HG03066 (cell line): ENCODE data around the gene TFEB.

ENCODE experiments used
- ATAC-seq: cut with Tn5 transposase; IDR thresholded peaks from one replicate; pipeline ENCODE4 v1.9.1; 2021; ENCODE audit warnings: low read depth; ENCODE audit not compliant: unreplicated experiment

The TFEB gene

GRCh38 chr6:41677124-41677921 is 58.1 kb downstream of the TFEB start:
- ATAC-seq: no peak

GRCh38 chr6:41676431-41676830 is 59.0 kb downstream of the TFEB start:
- no peak for ATAC-seq

DNA sequence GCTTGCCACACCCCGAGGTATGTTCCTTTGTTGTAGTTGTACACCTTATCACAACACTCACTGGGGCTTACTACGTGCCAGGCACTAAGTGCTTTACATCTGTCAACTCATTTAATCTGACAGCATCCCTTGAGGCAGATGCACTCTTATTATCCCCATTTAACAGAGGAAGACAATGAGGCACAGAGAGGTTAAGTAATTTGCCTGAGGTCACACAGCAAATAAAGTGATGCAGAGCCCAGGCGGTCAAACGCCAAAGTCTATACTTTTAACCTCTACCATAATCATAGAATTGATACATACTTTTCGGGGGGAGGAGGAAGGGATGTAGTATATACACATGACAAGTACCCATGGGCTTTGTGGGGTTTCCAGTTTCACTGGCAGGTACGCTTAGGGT is 59.4 kb downstream of the TFEB start:
- no peak for ATAC-seq

DNA sequence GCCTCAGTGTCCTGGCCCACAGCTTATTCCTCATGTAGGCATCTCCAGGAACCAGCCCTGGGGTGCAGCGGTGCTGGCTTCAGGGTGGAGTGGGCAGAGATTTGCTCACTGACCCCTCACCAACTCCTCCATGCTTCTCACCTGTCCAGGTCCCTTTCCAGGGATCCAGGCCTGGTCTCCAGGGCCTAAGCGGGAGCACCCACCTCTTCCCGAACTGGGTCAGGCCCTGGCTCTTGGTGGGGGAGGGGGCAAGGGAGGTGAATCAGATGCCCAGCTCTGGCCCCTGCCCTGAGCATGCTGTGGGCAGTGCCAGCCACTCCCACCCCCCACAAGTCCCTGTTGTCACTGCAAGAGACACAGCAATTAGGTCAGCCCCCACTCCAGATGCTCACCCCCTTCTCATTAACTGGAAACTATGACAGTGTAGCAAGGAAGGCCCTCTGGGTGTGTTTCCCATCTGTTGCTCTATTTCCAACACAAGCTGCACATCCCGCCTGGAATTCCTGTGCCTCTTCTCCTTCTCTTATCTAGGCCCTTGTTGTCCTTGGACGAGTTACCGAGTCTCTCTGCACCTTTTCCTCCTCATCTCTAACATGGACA is 60.1 kb downstream of the TFEB start:
- no peak for ATAC-seq

- ATAC-seq: no peak
Observed at GRCh38 chr6:41674231-41675000, 61.0 kb downstream of the TFEB start.

DNA sequence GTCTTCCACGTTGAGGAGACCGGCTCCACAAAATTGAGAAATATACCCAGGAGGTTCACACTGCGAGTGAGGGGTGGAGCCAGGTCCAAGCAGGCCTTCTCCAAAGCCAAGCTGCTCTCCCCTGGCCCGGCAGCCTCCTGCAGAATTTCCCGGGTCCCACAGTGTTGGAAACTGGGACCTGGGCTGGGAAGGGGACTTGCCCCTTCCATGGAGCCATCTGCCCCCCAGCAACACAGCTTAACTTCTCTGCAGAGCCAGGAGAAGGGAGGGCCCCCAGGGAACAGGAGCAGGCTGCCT is 61.8 kb downstream of the TFEB start:
- ATAC-seq: no peak

GRCh38 chr6:41672816-41673703 is 62.3 kb downstream of the TFEB start:
- ATAC-seq: no peak

DNA sequence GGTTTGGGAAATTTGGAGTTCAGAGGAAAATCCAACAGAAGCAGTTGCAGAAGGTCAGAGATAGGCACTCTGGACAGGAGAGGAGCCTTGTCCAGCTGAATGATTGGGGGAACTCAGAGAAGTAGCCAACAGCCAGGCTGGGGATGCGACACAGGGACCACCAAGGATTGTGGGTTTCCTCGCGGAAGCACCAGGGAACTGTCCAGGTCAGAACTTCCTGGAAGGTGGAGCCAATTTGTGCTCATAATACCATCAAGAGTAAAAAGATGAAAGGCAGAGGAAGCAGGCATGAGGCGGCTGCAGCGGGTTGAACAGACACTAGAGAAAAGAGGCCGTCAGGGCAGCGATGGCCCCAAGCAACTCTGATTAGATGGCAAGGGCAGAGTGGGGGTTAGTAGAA is 63.4 kb downstream of the TFEB start:
- no peak for ATAC-seq

- ATAC-seq: no peak
Observed at GRCh38 chr6:41671376-41671775, 64.0 kb downstream of the TFEB start.

DNA sequence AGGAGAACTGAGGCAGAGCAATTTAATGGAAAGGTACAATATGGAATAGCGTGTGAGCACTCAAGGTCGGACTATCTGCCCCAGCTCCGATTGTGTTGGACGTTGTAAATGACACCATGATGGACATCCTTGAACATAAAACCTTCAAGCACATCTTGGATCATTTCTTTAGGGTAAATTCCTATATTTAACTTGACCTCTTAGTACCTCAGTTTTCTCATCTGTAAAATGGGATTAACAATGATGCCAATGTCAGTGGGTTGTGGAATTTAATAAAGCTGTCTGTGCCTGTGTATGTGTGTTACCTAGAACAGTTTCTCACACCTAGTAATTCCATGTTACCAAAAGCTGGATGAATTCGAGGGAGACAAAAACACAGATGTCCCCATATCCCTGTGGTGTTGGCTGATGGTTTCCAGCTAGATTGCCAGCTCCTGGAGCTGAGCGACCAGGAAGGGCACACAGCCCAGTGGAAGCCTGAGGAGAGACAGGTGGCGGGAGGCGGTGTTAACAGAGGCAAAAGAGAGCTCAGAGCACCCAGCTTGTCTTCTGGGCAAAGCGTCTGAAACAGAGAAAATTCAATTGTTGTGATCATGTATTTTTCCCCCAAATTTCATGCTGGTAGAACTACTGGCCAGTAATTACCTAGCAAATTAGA is 64.6 kb downstream of the TFEB start:
- no peak for ATAC-seq

DNA sequence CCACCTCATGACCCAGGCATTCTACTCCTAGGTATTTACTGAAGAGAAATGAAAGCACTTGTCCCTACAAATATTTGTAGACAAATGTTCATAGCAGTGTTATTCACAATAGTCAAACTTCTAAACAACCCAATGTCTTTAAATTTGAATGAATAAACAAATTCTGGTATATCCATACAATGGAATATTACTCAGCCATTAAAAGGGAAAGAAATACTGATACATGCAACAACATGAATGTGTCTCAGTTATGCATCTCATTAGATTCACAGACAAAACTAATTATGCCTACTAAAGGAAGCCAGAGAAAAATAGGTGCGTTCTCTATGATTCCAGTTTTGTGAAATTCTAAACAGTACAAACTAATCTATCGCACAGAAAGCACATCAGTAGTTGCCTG is 66.4 kb downstream of the TFEB start:
- ATAC-seq: no peak

- ATAC-seq: no peak
Observed at GRCh38 chr6:41667195-41667594, 68.2 kb downstream of the TFEB start.

DNA sequence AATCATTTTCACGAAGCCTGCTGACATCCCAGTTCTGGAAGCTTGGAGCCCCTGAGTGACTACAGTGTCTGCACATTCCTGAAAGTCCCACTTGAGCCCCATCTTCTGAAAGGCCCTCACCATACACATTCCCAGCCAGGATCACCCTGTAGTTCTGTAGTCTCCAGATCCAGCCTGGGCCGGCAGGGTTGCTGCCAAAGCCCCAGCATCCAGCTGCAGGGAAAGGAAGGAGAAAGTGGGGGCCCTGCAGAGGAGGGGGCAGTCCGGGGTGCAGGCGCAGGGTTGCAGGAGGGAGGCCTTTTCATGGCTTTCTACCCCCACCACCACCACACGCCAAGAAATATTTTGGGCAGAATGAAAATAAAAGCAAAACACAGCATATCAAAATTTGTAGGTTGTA is 71.1 kb downstream of the TFEB start:
- no peak for ATAC-seq

DNA sequence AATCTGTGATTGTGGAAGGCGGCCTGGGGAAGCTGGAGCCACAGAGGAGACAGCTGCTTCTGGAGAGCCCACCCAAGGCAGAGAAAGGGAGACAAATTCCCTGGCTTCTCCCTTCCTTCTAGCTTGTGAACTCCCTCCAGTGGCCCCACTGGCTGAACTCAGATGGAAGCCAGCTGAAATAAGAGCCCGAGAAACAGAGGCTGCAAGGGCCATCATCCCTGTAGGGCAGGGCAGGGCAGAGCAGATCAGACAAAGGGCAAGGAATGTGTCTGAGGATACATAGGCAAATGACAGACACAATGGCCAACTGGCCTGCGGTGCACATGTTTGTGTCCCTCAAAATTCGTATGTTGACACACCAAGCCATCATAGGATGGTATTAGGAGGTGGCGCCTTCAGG is 71.8 kb downstream of the TFEB start:
- no peak for ATAC-seq

- no peak for ATAC-seq
Observed at GRCh38 chr6:41659935-41660334, 75.5 kb downstream of the TFEB start.

DNA sequence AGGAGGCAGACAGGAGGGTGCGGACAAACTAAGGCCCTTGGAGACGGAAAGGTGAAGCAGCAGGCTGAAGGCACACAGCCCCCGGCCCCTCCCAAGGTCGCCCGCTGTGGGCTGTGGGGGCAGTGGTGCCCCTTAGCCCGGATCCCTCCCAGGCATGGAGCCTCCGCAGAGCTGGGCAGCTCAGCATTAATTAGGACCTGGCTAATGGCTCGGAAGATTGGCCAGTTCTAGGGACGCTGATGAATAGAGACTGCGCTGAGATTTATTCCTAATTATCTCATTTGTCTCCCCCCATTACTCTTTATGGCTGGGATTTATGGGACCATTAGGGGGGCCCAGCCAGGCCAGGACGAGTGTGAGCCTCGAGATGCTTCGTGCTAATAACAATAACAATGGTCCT is 76.8 kb downstream of the TFEB start:
- no peak for ATAC-seq

DNA sequence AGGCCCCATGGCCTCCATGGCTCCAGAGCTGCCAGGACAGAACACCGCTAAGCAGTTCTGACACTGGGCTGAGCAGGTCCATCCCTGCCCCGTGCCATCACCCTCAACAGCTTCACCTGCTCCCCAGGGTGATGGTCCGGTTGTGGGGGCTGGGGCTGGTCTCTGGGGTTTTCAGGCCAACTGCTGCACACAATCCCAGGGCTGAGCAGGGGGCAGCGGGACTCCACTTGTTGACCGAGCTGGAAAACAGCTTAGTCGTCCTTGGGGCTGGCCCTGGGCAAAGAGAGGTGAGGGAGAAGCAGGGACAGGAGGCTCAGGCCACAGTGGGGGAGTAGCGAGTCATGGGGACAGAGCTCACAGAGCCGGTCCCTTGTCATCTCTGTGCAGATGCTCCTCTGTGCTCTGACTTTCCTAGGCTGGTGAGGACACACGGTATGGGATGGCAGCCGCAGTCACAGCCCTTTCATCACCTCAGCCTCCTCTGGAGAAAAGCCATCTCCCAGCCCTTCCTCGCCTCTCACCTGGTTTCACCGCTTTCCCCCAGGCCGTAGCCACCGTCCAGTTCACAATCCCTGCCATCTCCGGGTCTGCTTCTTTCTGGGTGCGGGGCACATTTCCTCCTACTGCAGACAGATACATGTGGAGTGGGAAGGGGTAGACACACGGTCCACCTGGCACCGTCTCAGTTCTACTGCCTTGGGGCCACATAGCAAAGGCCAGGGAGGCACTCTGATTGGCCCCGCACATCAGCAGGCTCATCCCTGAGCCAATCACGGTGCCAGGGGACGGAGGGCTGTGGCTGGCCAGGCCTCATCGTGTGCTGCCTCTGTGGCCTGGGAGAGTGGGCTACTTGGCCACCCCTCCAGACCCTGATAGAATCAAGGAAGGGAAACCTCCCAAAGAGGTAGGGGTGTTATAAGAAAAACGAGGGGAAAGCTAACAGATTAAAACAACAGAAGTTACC is 78.0 kb downstream of the TFEB start:
- ATAC-seq: no peak

- no peak for ATAC-seq
Observed at GRCh38 chr6:41656002-41656691, 79.3 kb downstream of the TFEB start.

GRCh38 chr6:41655646-41656001 is 79.8 kb downstream of the TFEB start:
- no peak for ATAC-seq
